WTC11 (cell line): ENCODE results near the gene SORD. TPM values are rescaled to one million over a fixed set of nuclear protein-coding genes. Genes with fewer than 3 reads are reported as not detected.

Experiments used
- ATAC-seq: fragments of 200-7000 bp; cut with Tn5 transposase; 2 replicates; pipeline ENCODE4 v1.10.0; 2021; ENCODE audit warnings: mild to moderate bottlenecking, moderate library complexity
- CTCF ChIA-PET: fragments of 300-600 bp; sonication (Branson Sonifier 250); formaldehyde crosslinking; loops from one replicate; lab custom pipeline; 2021; ENCODE audit warnings: antibody characterized with exemption; lab: Charles Lee
- POLR2A ChIA-PET: fragments of 350-600 bp; sonication (Branson Sonifier 250); formaldehyde crosslinking; loops from one replicate; lab custom pipeline; 2021; ENCODE audit warnings: antibody characterized with exemption; lab: Charles Lee
- DNase-seq: peaks from one replicate; pipeline ENCODE4 v3.0.0; 2021; ENCODE audit warnings: low spot score
- H3K27ac Mint-ChIP-seq: 2 replicates; pipeline ENCODE4 v1.8.0; 2021; ENCODE audit warnings: mixed read lengths
- H3K27me3 Mint-ChIP-seq: 2 replicates; pipeline ENCODE4 v1.8.0; 2021; ENCODE audit warnings: low read depth, mild to moderate bottlenecking, moderate library complexity, mixed read lengths
- H3K36me3 Mint-ChIP-seq: 2 replicates; pipeline ENCODE4 v1.8.0; 2021; ENCODE audit warnings: mixed read lengths
- H3K4me1 Mint-ChIP-seq: 2 replicates; pipeline ENCODE4 v1.8.0; 2022; ENCODE audit warnings: mixed read lengths
- H3K4me3 Mint-ChIP-seq: 2 replicates; pipeline ENCODE4 v1.8.0; 2021; ENCODE audit warnings: mild to moderate bottlenecking, moderate library complexity, mixed read lengths
- H3K9me3 Mint-ChIP-seq: 2 replicates; pipeline ENCODE4 v1.8.0; 2021; ENCODE audit warnings: mixed read lengths
- ATF1 ChIP-seq: sonication (generic); formaldehyde crosslinking; IDR thresholded peaks from 2 replicates; pipeline ENCODE4 v1.8.1; 2023; ENCODE audit warnings: mild to moderate bottlenecking, moderate library complexity, missing genetic modification reagents
- CREB1 ChIP-seq: sonication (generic); formaldehyde crosslinking; IDR thresholded peaks from 2 replicates; pipeline ENCODE4 v1.8.0; 2023; ENCODE audit warnings: mild to moderate bottlenecking, missing genetic modification reagents
- CREM ChIP-seq: sonication (generic); formaldehyde crosslinking; IDR thresholded peaks from 2 replicates; pipeline ENCODE4 v1.8.1; 2022; ENCODE audit warnings: mild to moderate bottlenecking, missing genetic modification reagents, moderate library complexity
- EMX1 ChIP-seq: fragments of 250-450 bp; sonication (Bioruptor Pico); IDR thresholded peaks from 2 replicates; pipeline ENCODE4 v1.8.0; 2021; ENCODE audit warnings: mild to moderate bottlenecking
- ETV6 ChIP-seq: sonication (generic); formaldehyde crosslinking; IDR thresholded peaks from 2 replicates; pipeline ENCODE4 v1.8.1; 2022; ENCODE audit warnings: mild to moderate bottlenecking, missing genetic modification reagents
- HMGA2 ChIP-seq: fragments of 250-450 bp; sonication (Bioruptor Pico); IDR thresholded peaks from 2 replicates; pipeline ENCODE4 v1.4.0; 2021; ENCODE audit warnings: mild to moderate bottlenecking, moderate library complexity
- JUN ChIP-seq: sonication (generic); formaldehyde crosslinking; IDR thresholded peaks from 2 replicates; pipeline ENCODE4 v1.8.0; 2023; ENCODE audit warnings: mild to moderate bottlenecking, missing genetic modification reagents
- NFE2L1 ChIP-seq: sonication (generic); formaldehyde crosslinking; IDR thresholded peaks from 2 replicates; pipeline ENCODE4 v1.8.1; 2023; ENCODE audit warnings: missing genetic modification reagents
- NR2C2 ChIP-seq: sonication (generic); formaldehyde crosslinking; IDR thresholded peaks from 2 replicates; pipeline ENCODE4 v1.8.0; 2022; ENCODE audit warnings: mild to moderate bottlenecking, missing genetic modification reagents
- PRRX2 ChIP-seq: fragments of 250-450 bp; sonication (Bioruptor Pico); IDR thresholded peaks from 2 replicates; pipeline ENCODE4 v1.8.0; 2021; ENCODE audit warnings: mild to moderate bottlenecking
- SMAD3 ChIP-seq: sonication (generic); formaldehyde crosslinking; IDR thresholded peaks from 2 replicates; pipeline ENCODE4 v1.8.0; 2022; ENCODE audit warnings: missing genetic modification reagents, mild to moderate bottlenecking, borderline replicate concordance
- SMAD4 ChIP-seq: sonication (generic); formaldehyde crosslinking; IDR thresholded peaks from 2 replicates; pipeline ENCODE4 v1.8.0; 2022; ENCODE audit warnings: mild to moderate bottlenecking, missing genetic modification reagents
- ZBTB21 ChIP-seq: sonication (generic); formaldehyde crosslinking; IDR thresholded peaks from 2 replicates; pipeline ENCODE4 v1.8.1; 2023; ENCODE audit warnings: mild to moderate bottlenecking, missing genetic modification reagents, borderline replicate concordance
- ZNF317 ChIP-seq: sonication (generic); formaldehyde crosslinking; IDR thresholded peaks from 2 replicates; pipeline ENCODE4 v1.8.1; 2023; ENCODE audit warnings: low read depth, mild to moderate bottlenecking, moderate library complexity, missing genetic modification reagents, borderline replicate concordance
- ZNF396 ChIP-seq: fragments of 250-450 bp; sonication (Bioruptor Pico); IDR thresholded peaks from 2 replicates; pipeline ENCODE4 v1.8.0; 2021; ENCODE audit warnings: mild to moderate bottlenecking, moderate library complexity, borderline replicate concordance
- ZNF416 ChIP-seq: fragments of 250-450 bp; sonication (Bioruptor Pico); IDR thresholded peaks from 2 replicates; pipeline ENCODE4 v1.9.0; 2021; ENCODE audit warnings: mild to moderate bottlenecking, inconsistent platforms
- ZNF671 ChIP-seq: fragments of 250-450 bp; sonication (Bioruptor Pico); IDR thresholded peaks from 2 replicates; pipeline ENCODE4 v1.8.0; 2021; ENCODE audit warnings: mild to moderate bottlenecking
- total RNA-seq: library from RNA; stranded (reverse); gene quantifications from 3 replicates; pipeline ENCODE4 v1.2.3, GENCODE V29; 2021
- TF ChIP-seq, protein P1 (sequence below): sonication (generic); formaldehyde crosslinking; IDR thresholded peaks from 2 replicates; pipeline ENCODE4 v1.8.1; 2022; ENCODE audit warnings: mild to moderate bottlenecking, missing genetic modification reagents, moderate library complexity, borderline replicate concordance
- TF ChIP-seq, protein P2 (sequence below): sonication (generic); formaldehyde crosslinking; IDR thresholded peaks from 2 replicates; pipeline ENCODE4 v1.8.1; 2023; ENCODE audit warnings: mild to moderate bottlenecking, missing genetic modification reagents
- TF ChIP-seq, protein P3 (sequence below): sonication (generic); formaldehyde crosslinking; IDR thresholded peaks from 2 replicates; pipeline ENCODE4 v1.8.1; 2023; ENCODE audit warnings: mild to moderate bottlenecking, missing genetic modification reagents
- TF ChIP-seq, protein P4 (sequence below): sonication (generic); formaldehyde crosslinking; conservative IDR thresholded peaks from 2 replicates; pipeline ENCODE4 v1.8.1; 2023; ENCODE audit warnings: mild to moderate bottlenecking, low read depth, missing genetic modification reagents, moderate library complexity
- TF ChIP-seq, protein P5 (sequence below): fragments of 250-450 bp; sonication (Bioruptor Pico); conservative IDR thresholded peaks from 2 replicates; pipeline ENCODE4 v1.9.0; 2021; ENCODE audit warnings: mild to moderate bottlenecking
- TF ChIP-seq, protein P6 (sequence below): sonication (generic); formaldehyde crosslinking; IDR thresholded peaks from 2 replicates; pipeline ENCODE4 v1.8.1; 2023; ENCODE audit warnings: mild to moderate bottlenecking, missing genetic modification reagents, borderline replicate concordance

The SORD gene
- total RNA-seq, 1 experiment from 2014 or later: 46.2 TPM

DNA sequence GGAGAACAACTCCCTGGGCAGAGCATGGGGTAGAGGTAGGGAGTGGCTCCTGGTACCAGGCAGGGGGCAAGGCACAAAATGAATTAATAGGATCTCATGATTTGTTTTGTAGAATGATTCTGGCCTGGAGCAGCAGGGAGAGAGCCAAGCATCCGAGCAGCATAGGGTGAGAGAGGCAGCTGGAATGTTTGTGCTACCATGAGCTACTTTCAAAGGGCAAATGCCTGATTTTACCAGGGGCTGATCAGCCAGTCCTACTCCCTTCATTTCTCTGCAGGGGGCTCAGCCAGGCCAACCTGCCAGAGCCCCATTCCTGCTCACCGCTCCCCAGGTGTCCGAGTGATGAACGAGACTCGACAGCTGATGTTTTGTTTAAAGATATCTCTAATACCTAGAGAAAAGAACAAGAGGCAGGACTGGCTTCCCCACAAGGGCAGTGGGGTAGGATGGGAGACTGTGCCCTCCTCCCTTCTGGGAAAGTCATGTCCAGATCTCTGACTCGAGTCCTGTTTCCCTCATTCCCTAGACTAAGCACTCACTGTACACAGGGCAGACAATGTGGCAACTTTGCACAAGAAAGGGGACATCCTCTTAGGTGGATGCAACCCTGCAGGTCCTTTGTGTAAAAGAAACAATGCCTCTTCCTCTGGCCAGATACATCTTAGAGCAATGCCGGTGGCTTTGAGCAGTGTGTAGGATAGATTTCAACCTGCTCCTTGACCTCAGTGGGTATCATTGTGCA, 78.1 kb downstream of the SORD start:
- no peaks in the 10 kb centered on the region for H3K36me3 Mint-ChIP-seq
- CTCF ChIA-PET: interaction anchor here (3.9 kb wide), 1 partner anchor 17 kb away, joined by 23 read pairs; no protein-coding TSS in a partner anchor
- no peaks in the 10 kb centered on the region for H3K9me3 Mint-ChIP-seq
- H3K27ac Mint-ChIP-seq: no peak overlapping the region
- ATAC-seq: peak; percentile 70
- H3K4me3 Mint-ChIP-seq: no peak overlapping the region
- peaks cover 21% of the 10 kb centered on the region for H3K4me1 Mint-ChIP-seq
- no peak for DNase-seq
- H3K27me3 Mint-ChIP-seq: peaks cover 9% of the 10 kb centered on the region; the same call in 1 of the 2 replicates
- POLR2A ChIA-PET: no interaction called here
- no peak for TF ChIP-seq JUN (CRISPR knock-in tag)
- no peak for TF ChIP-seq EMX1 (CRISPR knock-in tag)
- TF ChIP-seq, protein P1, sequence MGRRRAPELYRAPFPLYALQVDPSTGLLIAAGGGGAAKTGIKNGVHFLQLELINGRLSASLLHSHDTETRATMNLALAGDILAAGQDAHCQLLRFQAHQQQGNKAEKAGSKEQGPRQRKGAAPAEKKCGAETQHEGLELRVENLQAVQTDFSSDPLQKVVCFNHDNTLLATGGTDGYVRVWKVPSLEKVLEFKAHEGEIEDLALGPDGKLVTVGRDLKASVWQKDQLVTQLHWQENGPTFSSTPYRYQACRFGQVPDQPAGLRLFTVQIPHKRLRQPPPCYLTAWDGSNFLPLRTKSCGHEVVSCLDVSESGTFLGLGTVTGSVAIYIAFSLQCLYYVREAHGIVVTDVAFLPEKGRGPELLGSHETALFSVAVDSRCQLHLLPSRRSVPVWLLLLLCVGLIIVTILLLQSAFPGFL (CRISPR knock-in tag): no peak
- no peak for TF ChIP-seq ZNF396 (CRISPR knock-in tag)
- no peak for TF ChIP-seq ZNF317
- no peak for TF ChIP-seq ETV6 (CRISPR knock-in tag)
- no peak for TF ChIP-seq CREB1 (CRISPR knock-in tag)
- TF ChIP-seq, protein P2, sequence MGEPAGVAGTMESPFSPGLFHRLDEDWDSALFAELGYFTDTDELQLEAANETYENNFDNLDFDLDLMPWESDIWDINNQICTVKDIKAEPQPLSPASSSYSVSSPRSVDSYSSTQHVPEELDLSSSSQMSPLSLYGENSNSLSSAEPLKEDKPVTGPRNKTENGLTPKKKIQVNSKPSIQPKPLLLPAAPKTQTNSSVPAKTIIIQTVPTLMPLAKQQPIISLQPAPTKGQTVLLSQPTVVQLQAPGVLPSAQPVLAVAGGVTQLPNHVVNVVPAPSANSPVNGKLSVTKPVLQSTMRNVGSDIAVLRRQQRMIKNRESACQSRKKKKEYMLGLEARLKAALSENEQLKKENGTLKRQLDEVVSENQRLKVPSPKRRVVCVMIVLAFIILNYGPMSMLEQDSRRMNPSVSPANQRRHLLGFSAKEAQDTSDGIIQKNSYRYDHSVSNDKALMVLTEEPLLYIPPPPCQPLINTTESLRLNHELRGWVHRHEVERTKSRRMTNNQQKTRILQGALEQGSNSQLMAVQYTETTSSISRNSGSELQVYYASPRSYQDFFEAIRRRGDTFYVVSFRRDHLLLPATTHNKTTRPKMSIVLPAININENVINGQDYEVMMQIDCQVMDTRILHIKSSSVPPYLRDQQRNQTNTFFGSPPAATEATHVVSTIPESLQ (CRISPR knock-in tag): no peak
- TF ChIP-seq NFE2L1 (CRISPR knock-in tag): no peak
- TF ChIP-seq, protein P3, sequence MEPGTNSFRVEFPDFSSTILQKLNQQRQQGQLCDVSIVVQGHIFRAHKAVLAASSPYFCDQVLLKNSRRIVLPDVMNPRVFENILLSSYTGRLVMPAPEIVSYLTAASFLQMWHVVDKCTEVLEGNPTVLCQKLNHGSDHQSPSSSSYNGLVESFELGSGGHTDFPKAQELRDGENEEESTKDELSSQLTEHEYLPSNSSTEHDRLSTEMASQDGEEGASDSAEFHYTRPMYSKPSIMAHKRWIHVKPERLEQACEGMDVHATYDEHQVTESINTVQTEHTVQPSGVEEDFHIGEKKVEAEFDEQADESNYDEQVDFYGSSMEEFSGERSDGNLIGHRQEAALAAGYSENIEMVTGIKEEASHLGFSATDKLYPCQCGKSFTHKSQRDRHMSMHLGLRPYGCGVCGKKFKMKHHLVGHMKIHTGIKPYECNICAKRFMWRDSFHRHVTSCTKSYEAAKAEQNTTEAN (CRISPR knock-in tag): no peak
- TF ChIP-seq, protein P4, sequence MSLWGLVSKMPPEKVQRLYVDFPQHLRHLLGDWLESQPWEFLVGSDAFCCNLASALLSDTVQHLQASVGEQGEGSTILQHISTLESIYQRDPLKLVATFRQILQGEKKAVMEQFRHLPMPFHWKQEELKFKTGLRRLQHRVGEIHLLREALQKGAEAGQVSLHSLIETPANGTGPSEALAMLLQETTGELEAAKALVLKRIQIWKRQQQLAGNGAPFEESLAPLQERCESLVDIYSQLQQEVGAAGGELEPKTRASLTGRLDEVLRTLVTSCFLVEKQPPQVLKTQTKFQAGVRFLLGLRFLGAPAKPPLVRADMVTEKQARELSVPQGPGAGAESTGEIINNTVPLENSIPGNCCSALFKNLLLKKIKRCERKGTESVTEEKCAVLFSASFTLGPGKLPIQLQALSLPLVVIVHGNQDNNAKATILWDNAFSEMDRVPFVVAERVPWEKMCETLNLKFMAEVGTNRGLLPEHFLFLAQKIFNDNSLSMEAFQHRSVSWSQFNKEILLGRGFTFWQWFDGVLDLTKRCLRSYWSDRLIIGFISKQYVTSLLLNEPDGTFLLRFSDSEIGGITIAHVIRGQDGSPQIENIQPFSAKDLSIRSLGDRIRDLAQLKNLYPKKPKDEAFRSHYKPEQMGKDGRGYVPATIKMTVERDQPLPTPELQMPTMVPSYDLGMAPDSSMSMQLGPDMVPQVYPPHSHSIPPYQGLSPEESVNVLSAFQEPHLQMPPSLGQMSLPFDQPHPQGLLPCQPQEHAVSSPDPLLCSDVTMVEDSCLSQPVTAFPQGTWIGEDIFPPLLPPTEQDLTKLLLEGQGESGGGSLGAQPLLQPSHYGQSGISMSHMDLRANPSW (CRISPR knock-in tag): no peak
- no peak for TF ChIP-seq ZNF416 (CRISPR knock-in tag)
- TF ChIP-seq HMGA2 (CRISPR knock-in tag): no peak
- no peak for TF ChIP-seq NR2C2
- no peak for TF ChIP-seq ZBTB21 (CRISPR knock-in tag)
- TF ChIP-seq ZNF671 (CRISPR knock-in tag): no peak
- no peak for TF ChIP-seq PRRX2 (CRISPR knock-in tag)

DNA sequence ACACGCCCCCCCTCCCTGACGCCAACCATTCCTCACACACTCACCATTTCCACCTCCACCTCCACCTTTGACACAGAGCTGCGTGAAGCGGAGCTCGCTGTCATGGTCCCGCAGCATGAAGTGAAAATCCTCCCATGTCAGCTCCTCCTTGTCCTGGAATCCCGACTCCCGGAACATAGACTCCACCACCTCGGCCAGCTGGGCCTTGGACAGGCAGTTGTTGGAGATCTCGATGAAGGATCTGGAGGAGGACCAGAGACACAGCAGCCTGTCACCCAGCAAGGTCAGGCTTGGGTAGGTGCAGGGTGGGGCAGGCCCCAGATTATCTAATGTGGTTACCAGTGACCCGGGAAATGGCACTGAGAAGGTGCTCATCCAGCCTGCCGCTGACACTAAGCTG, 78.8 kb downstream of the SORD start:
- DNase-seq (no peak), ATAC-seq (no peak)
- Mint-ChIP-seq H3K4me3 (no peak overlapping the region), H3K27me3 (peaks cover 10% of the 10 kb centered on the region; the same call in 1 of the 2 replicates), H3K9me3 (no peaks in the 10 kb centered on the region), H3K36me3 (no peaks in the 10 kb centered on the region), H3K27ac (no peak overlapping the region), H3K4me1 (peaks cover 24% of the 10 kb centered on the region)
- ChIA-PET CTCF (interaction anchor here (3.9 kb wide), 1 partner anchor 16 kb away, joined by 23 read pairs; no protein-coding TSS in a partner anchor), POLR2A (no interaction called here)
- no peak for TF ChIP-seq ATF1
- TF ChIP-seq, protein P5, sequence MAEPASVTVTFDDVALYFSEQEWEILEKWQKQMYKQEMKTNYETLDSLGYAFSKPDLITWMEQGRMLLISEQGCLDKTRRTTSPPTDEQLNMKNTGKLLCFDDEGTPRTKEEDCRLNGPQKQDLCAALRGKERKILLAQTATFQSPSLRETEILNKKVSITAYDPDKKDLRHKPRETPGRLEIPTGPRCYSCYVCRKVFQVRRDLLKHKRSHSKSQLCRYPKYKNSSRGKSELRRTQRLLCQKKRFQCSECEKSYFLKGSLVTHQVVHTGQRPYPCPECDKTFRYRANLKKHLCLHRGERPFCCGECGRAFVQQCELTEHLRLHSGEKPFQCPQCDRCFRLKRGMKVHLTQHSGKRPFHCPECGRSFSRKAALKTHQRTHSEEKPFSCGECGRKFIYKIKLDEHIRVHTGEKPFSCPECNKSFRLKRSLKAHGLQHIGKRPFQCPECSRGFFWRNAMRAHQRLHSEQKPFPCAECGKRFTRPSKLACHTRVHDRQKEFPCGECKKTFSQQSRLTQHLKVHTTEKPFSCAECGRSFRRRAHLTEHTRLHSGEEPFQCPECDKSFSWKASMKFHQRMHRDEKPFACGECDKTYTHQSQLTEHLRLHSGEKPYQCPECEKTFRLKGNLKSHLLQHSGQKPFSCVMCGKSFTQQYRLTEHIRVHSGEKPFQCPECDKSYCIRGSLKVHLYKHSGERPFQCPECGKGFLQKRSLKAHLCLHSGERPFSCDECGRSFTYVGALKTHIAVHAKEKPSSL (CRISPR knock-in tag): no peak
- no peak for TF ChIP-seq CREM (CRISPR knock-in tag)
- TF ChIP-seq SMAD4 (CRISPR knock-in tag): no peak
- TF ChIP-seq ZNF671 (CRISPR knock-in tag): no peak
- no peak for TF ChIP-seq SMAD3 (CRISPR knock-in tag)
- TF ChIP-seq CREB1 (CRISPR knock-in tag): no peak
- TF ChIP-seq, protein P6, sequence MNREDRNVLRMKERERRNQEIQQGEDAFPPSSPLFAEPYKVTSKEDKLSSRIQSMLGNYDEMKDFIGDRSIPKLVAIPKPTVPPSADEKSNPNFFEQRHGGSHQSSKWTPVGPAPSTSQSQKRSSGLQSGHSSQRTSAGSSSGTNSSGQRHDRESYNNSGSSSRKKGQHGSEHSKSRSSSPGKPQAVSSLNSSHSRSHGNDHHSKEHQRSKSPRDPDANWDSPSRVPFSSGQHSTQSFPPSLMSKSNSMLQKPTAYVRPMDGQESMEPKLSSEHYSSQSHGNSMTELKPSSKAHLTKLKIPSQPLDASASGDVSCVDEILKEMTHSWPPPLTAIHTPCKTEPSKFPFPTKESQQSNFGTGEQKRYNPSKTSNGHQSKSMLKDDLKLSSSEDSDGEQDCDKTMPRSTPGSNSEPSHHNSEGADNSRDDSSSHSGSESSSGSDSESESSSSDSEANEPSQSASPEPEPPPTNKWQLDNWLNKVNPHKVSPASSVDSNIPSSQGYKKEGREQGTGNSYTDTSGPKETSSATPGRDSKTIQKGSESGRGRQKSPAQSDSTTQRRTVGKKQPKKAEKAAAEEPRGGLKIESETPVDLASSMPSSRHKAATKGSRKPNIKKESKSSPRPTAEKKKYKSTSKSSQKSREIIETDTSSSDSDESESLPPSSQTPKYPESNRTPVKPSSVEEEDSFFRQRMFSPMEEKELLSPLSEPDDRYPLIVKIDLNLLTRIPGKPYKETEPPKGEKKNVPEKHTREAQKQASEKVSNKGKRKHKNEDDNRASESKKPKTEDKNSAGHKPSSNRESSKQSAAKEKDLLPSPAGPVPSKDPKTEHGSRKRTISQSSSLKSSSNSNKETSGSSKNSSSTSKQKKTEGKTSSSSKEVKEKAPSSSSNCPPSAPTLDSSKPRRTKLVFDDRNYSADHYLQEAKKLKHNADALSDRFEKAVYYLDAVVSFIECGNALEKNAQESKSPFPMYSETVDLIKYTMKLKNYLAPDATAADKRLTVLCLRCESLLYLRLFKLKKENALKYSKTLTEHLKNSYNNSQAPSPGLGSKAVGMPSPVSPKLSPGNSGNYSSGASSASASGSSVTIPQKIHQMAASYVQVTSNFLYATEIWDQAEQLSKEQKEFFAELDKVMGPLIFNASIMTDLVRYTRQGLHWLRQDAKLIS (CRISPR knock-in tag): no peak
